Trophoblast cell (in vitro differentiated cells and primary cell): ENCODE measurements around the gene MRPL23.

Experiments
- DNase-seq, 2 donors: peaks; one replicate each; pipeline ENCODE4 v3.0.0-alpha.2; 2016
- H2AFZ ChIP-seq: 2 replicates; pipeline ENCODE4 v1.6.1; 2013; ENCODE audit warnings: low read length, moderate library complexity, mild to moderate bottlenecking; ENCODE audit not compliant: insufficient read depth, poor library complexity
- H2AK5ac ChIP-seq: 2 replicates; pipeline ENCODE4 v1.6.1; 2013; ENCODE audit warnings: mild to moderate bottlenecking, low read length
- H2BK120ac ChIP-seq: 2 replicates; pipeline ENCODE4 v1.6.1; 2013; ENCODE audit warnings: low read length, mild to moderate bottlenecking, moderate library complexity; ENCODE audit not compliant: insufficient read depth, poor library complexity
- H2BK12ac ChIP-seq: 2 replicates; pipeline ENCODE4 v1.6.1; 2013; ENCODE audit warnings: mild to moderate bottlenecking, low read length, moderate library complexity
- H2BK5ac ChIP-seq: 2 replicates; pipeline ENCODE4 v1.6.1; 2013; ENCODE audit warnings: low read length, low read depth, moderate library complexity, mild to moderate bottlenecking; ENCODE audit not compliant: poor library complexity
- H3K14ac ChIP-seq: 2 replicates; pipeline ENCODE4 v1.6.1; 2013; ENCODE audit warnings: mild to moderate bottlenecking, low read length
- H3K18ac ChIP-seq: 2 replicates; pipeline ENCODE4 v1.6.1; 2013; ENCODE audit warnings: mild to moderate bottlenecking, low read length
- H3K23ac ChIP-seq: 2 replicates; pipeline ENCODE4 v1.6.1; 2013; ENCODE audit warnings: low read length
- H3K27ac ChIP-seq: 2 replicates; pipeline ENCODE4 v1.5.1; 2013; ENCODE audit warnings: low read depth, mild to moderate bottlenecking, inconsistent platforms, low read length, moderate library complexity
- H3K27me3 ChIP-seq: 2 replicates; pipeline ENCODE4 v1.6.1; 2013; ENCODE audit warnings: inconsistent platforms, mild to moderate bottlenecking, low read length, moderate library complexity; ENCODE audit not compliant: insufficient read depth
- H3K36me3 ChIP-seq, 2 experiments: 1 replicate in 1 of 2; 2 replicates in 1 of 2; pipeline ENCODE4 v1.6.1; 2013; ENCODE audit warnings: low read length in 2 of 2, mild to moderate bottlenecking in 2 of 2, moderate library complexity in 1 of 2; ENCODE audit not compliant: insufficient read depth in 2 of 2, control insufficient read depth in 1 of 2
- H3K4ac ChIP-seq: 2 replicates; pipeline ENCODE4 v1.6.1; 2013; ENCODE audit warnings: low read depth, mild to moderate bottlenecking, low read length, moderate library complexity
- H3K4me1 ChIP-seq, 2 experiments: 1 replicate in 1 of 2; 2 replicates in 1 of 2; pipeline ENCODE4 v1.6.1; 2013; ENCODE audit warnings: low read length in 2 of 2, mild to moderate bottlenecking in 2 of 2, moderate library complexity in 1 of 2; ENCODE audit not compliant: insufficient read depth in 2 of 2, control insufficient read depth in 1 of 2
- H3K4me2 ChIP-seq: 2 replicates; pipeline ENCODE4 v1.6.1; 2013; ENCODE audit warnings: inconsistent platforms, mild to moderate bottlenecking, low read length, moderate library complexity
- H3K4me3 ChIP-seq: 2 replicates; pipeline ENCODE4 v1.5.1; 2013; ENCODE audit warnings: mild to moderate bottlenecking, low read depth, low read length, inconsistent platforms
- H3K79me1 ChIP-seq: one replicate; pipeline ENCODE4 v1.6.1; 2013; ENCODE audit warnings: low read length
- H3K79me2 ChIP-seq: 2 replicates; pipeline ENCODE4 v1.6.1; 2013; ENCODE audit warnings: low read length, mild to moderate bottlenecking; ENCODE audit not compliant: control insufficient read depth, insufficient read depth, poor library complexity
- H3K9ac ChIP-seq: 2 replicates; pipeline ENCODE4 v1.6.1; 2013; ENCODE audit warnings: mild to moderate bottlenecking, low read length
- H3K9me3 ChIP-seq: 2 replicates; pipeline ENCODE4 v1.6.1; 2013; ENCODE audit warnings: low read depth, mild to moderate bottlenecking, control low read depth, inconsistent platforms, low read length; ENCODE audit not compliant: insufficient read depth
- H4K12ac ChIP-seq: 2 replicates; pipeline ENCODE4 v1.6.1; 2013; ENCODE audit warnings: low read depth, mild to moderate bottlenecking, low read length, moderate library complexity
- H4K8ac ChIP-seq: 2 replicates; pipeline ENCODE4 v1.6.1; 2013; ENCODE audit warnings: low read depth, mild to moderate bottlenecking, low read length, moderate library complexity
- H4K91ac ChIP-seq: one replicate; pipeline ENCODE4 v1.6.1; 2013; ENCODE audit warnings: low read depth, mild to moderate bottlenecking, low read length, moderate library complexity
- WGBS: extraction: QIAGEN DNeasy Blood & Tissue Kit; methylation state at CpG from one replicate; pipeline ENCODE4 v1.1.7; 2013; ENCODE audit warnings: missing lambda C conversion rate; ENCODE audit not compliant: insufficient read length, insufficient coverage; ENCODE audit errors: extremely low coverage; 5-methylcytosine and 5-hydroxymethylcytosine counted together

Gene MRPL23

DNA sequence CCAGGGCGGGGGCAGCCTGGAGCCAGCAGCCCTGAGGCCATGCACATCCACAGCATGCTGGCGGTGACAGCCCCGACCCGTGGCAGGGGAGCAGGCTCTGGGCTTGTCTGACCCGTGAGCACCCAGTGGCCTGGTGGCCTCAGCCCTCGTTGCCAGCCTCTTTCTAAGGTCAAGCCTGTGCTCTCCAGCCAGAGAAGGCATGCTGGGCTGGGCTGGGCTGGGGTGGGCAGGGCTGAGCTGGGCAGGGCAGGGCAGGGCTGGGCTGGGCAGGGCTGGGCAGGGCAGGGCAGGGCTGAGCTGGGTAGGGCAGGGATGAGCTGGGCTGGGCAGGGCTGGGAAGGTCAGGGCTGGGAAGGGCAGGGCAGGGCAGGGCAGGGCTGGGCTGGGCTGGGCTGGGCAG is 39.9 kb downstream of the MRPL23 start:
- H3K79me1 ChIP-seq = peaks cover 10% of the 10 kb centered on the region
- no peak overlapping the region for H2BK5ac ChIP-seq
- H3K4me2 ChIP-seq = no peak overlapping the region
- no peak overlapping the region for H4K12ac ChIP-seq
- H3K79me2 ChIP-seq = no peaks in the 10 kb centered on the region
- H3K4ac ChIP-seq = no peak overlapping the region
- H3K4me3 ChIP-seq = no peak overlapping the region
- no peak for DNase-seq
- no peak overlapping the region for H3K14ac ChIP-seq
- H3K23ac ChIP-seq = no peak overlapping the region
- H3K9ac ChIP-seq = no peak overlapping the region
- no peak overlapping the region for H2BK12ac ChIP-seq
- no peak overlapping the region for H2AFZ ChIP-seq
- WGBS = no CpG with 5 or more reads among the region's 6 CpGs
- H2BK120ac ChIP-seq = no peak overlapping the region
- H3K27me3 ChIP-seq = no peaks in the 10 kb centered on the region
- H3K36me3 ChIP-seq = no peaks in the 10 kb centered on the region
- no peak overlapping the region for H4K91ac ChIP-seq
- H3K27ac ChIP-seq = no peak overlapping the region
- H3K18ac ChIP-seq = no peak overlapping the region
- no peak overlapping the region for H4K8ac ChIP-seq
- no peak overlapping the region for H2AK5ac ChIP-seq
- H3K9me3 ChIP-seq = no peaks in the 10 kb centered on the region
- H3K4me1 ChIP-seq = peaks cover 7 to 9% of the 10 kb centered on the region in 2 experiments

- WGBS = no CpG with 5 or more reads among the region's 11 CpGs
- H3K36me3 ChIP-seq = no peaks in the 10 kb centered on the region
- no peak overlapping the region for H4K12ac ChIP-seq
- H3K18ac ChIP-seq = no peak overlapping the region
- H2BK120ac ChIP-seq = no peak overlapping the region
- peaks cover 8 to 9% of the 10 kb centered on the region in 2 experiments for H3K4me1 ChIP-seq
- no peak for DNase-seq
- no peak overlapping the region for H3K4ac ChIP-seq
- H3K27ac ChIP-seq = no peak overlapping the region
- no peak overlapping the region for H3K4me2 ChIP-seq
- no peaks in the 10 kb centered on the region for H3K9me3 ChIP-seq
- no peaks in the 10 kb centered on the region for H3K27me3 ChIP-seq
- no peak overlapping the region for H3K14ac ChIP-seq
- no peak overlapping the region for H4K8ac ChIP-seq
- no peak overlapping the region for H2BK5ac ChIP-seq
- no peak overlapping the region for H3K9ac ChIP-seq
- no peak overlapping the region for H2AFZ ChIP-seq
- peaks cover 9% of the 10 kb centered on the region for H3K79me1 ChIP-seq
- no peak overlapping the region for H3K4me3 ChIP-seq
- H2AK5ac ChIP-seq = no peak overlapping the region
- H4K91ac ChIP-seq = peak overlapping the region; percentile 79
- no peak overlapping the region for H2BK12ac ChIP-seq
- no peaks in the 10 kb centered on the region for H3K79me2 ChIP-seq
- H3K23ac ChIP-seq = no peak overlapping the region
These were observed 41.0 kb downstream of the MRPL23 start for GRCh38 chr11:1988174-1988573.

GRCh38 chr11:1988667-1989317 is 41.7 kb downstream of the MRPL23 start:
- WGBS = no CpG with 5 or more reads among the region's 24 CpGs
- no peak overlapping the region for H3K23ac ChIP-seq
- no peak overlapping the region for H2AFZ ChIP-seq

GRCh38 chr11:1989953-1990352 is 42.8 kb downstream of the MRPL23 start:
- no peak overlapping the region for H3K4ac ChIP-seq
- H3K79me1 ChIP-seq = peaks cover 11% of the 10 kb centered on the region
- H3K4me3 ChIP-seq = no peak overlapping the region
- H3K27me3 ChIP-seq = no peaks in the 10 kb centered on the region
- H3K36me3 ChIP-seq = no peaks in the 10 kb centered on the region
- no peaks in the 10 kb centered on the region for H3K9me3 ChIP-seq
- H3K4me2 ChIP-seq = no peak overlapping the region
- H4K12ac ChIP-seq = no peak overlapping the region
- H3K79me2 ChIP-seq = no peaks in the 10 kb centered on the region
- H2AK5ac ChIP-seq = no peak overlapping the region
- H3K18ac ChIP-seq = no peak overlapping the region
- H4K91ac ChIP-seq = no peak overlapping the region
- peaks cover 7 to 11% of the 10 kb centered on the region in 2 experiments for H3K4me1 ChIP-seq
- no peak overlapping the region for H3K14ac ChIP-seq
- H3K23ac ChIP-seq = no peak overlapping the region
- no peak overlapping the region for H2BK12ac ChIP-seq
- no CpG with 5 or more reads among the region's 15 CpGs for WGBS
- H2BK5ac ChIP-seq = no peak overlapping the region
- H3K27ac ChIP-seq = no peak overlapping the region
- H2AFZ ChIP-seq = no peak overlapping the region
- H4K8ac ChIP-seq = no peak overlapping the region
- no peak overlapping the region for H3K9ac ChIP-seq
- no peak for DNase-seq
- no peak overlapping the region for H2BK120ac ChIP-seq

More at GRCh38 chr11:1988667-1989317, 41.7 kb downstream of the MRPL23 start:
- Histone ChIP-seq H4K8ac (no peak overlapping the region), H3K27ac (no peak overlapping the region), H3K79me2 (no peaks in the 10 kb centered on the region), H2BK12ac (peak overlapping the region; percentile 30), H2BK120ac (peak overlapping the region; percentile 83), H3K9ac (no peak overlapping the region), H3K9me3 (no peaks in the 10 kb centered on the region), H3K18ac (peak overlapping the region; percentile 65), H3K27me3 (no peaks in the 10 kb centered on the region), H3K14ac (peak overlapping the region; percentile 40), H2AK5ac (no peak overlapping the region), H4K91ac (peak overlapping the region; percentile 79), H3K4ac (peak overlapping the region; percentile 79), H3K4me1 (peaks cover 7% of the 10 kb centered on the region in 2 experiments), H3K36me3 (no peaks in the 10 kb centered on the region), H3K4me3 (no peak overlapping the region), H4K12ac (no peak overlapping the region), H3K4me2 (no peak overlapping the region), H3K79me1 (peaks cover 7% of the 10 kb centered on the region), H2BK5ac (peak overlapping the region; percentile 52)
- DNase-seq = peak; percentile 41 to 86
